ENCODE measurements around the gene POLA1.

Gene POLA1

DNA sequence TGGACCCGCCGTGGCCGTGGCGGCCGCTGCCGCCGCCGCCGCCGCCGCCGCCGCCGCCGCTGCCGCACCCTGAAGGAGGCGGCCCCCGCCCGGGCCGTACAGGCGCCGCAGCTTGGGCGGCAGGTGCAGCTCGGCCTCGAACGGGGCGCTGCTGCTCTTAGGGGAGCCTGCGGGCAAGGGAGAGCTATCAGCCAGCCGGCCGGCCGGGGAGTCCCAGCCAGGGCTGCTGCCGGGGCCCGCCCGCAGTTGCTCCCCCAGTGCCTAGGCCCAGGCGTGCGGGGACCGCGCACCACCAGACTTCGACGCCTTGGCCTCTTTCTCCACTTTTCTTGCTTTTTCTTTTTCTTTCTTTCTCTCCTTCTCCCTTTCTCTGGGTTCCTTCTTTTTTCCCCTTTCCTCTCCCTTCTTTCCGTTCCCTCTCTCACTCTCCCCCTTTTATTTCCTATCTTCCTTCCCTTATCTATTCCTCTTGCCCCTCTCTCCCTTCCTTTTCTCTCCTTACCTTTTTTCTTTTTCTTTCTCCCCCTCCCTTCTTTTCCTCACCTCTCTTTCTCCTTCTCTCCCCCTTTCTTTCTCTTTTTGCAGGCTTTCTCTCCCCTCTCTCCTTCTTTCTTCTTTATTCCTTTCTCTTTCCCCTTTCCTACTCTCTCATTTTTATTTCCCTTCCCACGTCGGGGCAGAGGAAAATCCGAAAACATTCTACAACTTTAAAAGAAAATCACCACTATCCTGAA is 320.1 kb downstream of the POLA1 start (continued):
- TF ChIP-seq, protein P1, sequence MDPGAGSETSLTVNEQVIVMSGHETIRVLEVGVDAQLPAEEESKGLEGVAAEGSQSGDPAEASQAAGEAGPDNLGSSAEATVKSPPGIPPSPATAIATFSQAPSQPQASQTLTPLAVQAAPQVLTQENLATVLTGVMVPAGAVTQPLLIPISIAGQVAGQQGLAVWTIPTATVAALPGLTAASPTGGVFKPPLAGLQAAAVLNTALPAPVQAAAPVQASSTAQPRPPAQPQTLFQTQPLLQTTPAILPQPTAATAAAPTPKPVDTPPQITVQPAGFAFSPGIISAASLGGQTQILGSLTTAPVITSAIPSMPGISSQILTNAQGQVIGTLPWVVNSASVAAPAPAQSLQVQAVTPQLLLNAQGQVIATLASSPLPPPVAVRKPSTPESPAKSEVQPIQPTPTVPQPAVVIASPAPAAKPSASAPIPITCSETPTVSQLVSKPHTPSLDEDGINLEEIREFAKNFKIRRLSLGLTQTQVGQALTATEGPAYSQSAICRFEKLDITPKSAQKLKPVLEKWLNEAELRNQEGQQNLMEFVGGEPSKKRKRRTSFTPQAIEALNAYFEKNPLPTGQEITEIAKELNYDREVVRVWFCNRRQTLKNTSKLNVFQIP (CRISPR knock-in tag; IDR thresholded peaks at IDR 0.05; ENCODE audit: borderline replicate concordance, low read depth) = no peak

DNA sequence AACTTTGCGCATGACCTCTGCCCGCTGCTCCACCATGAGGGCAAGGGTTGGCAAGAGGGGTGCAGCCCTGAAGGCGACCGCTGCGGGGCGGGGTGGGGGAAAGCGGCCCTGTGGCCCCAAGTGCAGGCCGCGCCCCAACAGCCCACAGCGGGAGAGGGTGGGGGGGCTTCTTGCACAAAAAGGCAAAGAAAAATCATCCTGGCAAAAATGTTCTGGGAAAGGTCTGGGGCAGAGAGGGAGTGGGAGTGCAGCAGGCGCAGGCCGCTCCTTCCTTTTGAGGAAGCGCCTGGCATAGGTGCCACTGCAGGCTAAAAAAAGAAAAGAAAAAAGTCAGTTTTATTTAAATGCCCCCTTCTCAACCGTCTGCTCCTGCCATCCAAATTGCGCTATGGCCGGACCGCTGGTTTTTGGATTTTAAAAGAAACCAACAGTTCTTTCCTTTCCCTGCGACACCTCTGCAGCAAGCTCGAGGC is 320.7 kb downstream of the POLA1 start:
- ATAC-seq = no peak
- TF ChIP-seq CSDC2 (CRISPR knock-in tag; IDR thresholded peaks at IDR 0.05) = no peak

DNA sequence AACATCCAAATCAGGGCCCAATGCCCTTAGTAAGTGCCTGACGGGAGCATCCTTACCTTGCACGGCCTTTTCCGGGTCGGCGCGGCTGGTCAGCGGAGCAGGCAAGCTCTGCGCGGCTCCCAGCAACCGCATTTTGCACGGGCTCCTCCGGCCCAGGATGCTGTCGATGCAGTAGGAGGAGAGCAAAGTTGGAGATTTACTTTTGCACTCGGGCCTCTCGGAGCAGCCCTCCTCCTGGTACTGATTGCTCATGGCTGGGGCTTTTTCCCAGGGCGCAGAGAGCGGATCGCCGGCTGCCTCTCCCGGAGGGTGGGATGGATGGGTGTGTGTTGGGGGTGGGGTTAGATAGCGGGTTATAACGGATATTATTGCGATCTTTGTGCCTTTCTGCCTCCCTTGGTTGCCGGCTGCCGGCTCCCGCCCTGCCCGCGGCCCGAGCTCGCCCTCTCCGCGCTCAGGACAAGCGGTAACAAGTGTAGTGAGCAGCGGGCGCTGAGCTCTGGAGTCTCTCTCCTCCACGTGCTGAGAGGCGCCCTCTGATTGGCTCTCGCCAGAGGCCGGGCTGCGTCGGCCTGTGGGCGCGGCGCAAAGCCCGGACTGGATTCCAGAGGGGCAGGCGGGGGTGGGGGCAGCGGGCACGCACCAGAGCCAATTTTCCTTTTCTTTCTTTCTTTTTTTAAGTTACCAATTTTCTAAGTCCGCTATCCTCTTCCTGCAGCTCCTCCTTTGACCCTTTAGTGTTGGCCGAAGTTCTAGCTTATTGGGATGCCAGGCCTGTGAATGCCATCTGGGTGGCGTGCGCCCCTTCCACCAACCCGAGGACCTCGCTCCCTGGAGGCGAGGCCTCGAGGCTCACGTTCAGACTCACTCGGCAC is 322.0 kb downstream of the POLA1 start, which contains the start of gene ARX:
Gene ARX (minus strand): TSS at position 480 of the 875 bp plus-strand sequence. CDS start 228 bp downstream, at position 252.
- peak; percentile 75 for ATAC-seq
- TF ChIP-seq, protein P2, sequence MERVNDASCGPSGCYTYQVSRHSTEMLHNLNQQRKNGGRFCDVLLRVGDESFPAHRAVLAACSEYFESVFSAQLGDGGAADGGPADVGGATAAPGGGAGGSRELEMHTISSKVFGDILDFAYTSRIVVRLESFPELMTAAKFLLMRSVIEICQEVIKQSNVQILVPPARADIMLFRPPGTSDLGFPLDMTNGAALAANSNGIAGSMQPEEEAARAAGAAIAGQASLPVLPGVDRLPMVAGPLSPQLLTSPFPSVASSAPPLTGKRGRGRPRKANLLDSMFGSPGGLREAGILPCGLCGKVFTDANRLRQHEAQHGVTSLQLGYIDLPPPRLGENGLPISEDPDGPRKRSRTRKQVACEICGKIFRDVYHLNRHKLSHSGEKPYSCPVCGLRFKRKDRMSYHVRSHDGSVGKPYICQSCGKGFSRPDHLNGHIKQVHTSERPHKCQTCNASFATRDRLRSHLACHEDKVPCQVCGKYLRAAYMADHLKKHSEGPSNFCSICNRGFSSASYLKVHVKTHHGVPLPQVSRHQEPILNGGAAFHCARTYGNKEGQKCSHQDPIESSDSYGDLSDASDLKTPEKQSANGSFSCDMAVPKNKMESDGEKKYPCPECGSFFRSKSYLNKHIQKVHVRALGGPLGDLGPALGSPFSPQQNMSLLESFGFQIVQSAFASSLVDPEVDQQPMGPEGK (CRISPR knock-in tag; IDR thresholded peaks at IDR 0.05; ENCODE audit: borderline replicate concordance) = no peak
- TF ChIP-seq ZNF70 (CRISPR knock-in tag; IDR thresholded peaks at IDR 0.05) (no peak), TOX (CRISPR knock-in tag; IDR thresholded peaks at IDR 0.05; ENCODE audit: borderline replicate concordance) (no peak), ZNF565 (CRISPR knock-in tag; conservative IDR thresholded peaks at IDR 0.05; ENCODE audit: low read depth) (no peak), PPARA (CRISPR knock-in tag; IDR thresholded peaks at IDR 0.05; ENCODE audit: borderline replicate concordance) (no peak), BACH2 (CRISPR knock-in tag; IDR thresholded peaks at IDR 0.05; ENCODE audit: borderline replicate concordance) (no peak), ISL1 (CRISPR knock-in tag; IDR thresholded peaks at IDR 0.05) (no peak), GLIS3 (CRISPR knock-in tag; IDR thresholded peaks at IDR 0.05) (no peak), ZFP3 (CRISPR knock-in tag; IDR thresholded peaks at IDR 0.05) (no peak), SNAI2 (CRISPR knock-in tag; IDR thresholded peaks at IDR 0.05) (no peak)
- TF ChIP-seq, protein P1 (CRISPR knock-in tag; IDR thresholded peaks at IDR 0.05; ENCODE audit: borderline replicate concordance, low read depth) = no peak

DNA sequence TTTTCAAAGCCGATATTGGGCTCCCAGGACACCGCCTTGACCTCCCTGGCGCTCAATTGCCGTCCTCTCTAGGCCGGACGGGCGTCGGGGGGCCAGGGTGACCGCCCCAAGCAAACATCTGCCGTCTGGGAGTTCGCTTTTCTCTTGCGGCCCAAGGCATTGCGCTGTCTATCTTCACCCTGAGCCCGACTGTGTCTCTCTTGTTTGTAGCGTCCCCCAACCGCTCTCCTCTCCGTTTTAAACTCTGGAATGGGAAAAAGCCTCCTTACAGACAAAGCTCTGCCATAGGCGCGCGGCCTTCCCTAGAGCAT is 322.6 kb downstream of the POLA1 start:
- TF ChIP-seq OSR1 (CRISPR knock-in tag; IDR thresholded peaks at IDR 0.05) = no peak
- TF ChIP-seq ESRRG (CRISPR knock-in tag; IDR thresholded peaks at IDR 0.05) = no peak
- TF ChIP-seq ZFP3 (CRISPR knock-in tag; IDR thresholded peaks at IDR 0.05) = no peak
- TF ChIP-seq ARNTL (CRISPR knock-in tag; IDR thresholded peaks at IDR 0.05; ENCODE audit: borderline replicate concordance, low read depth) = no peak
- TF ChIP-seq ZFP30 (CRISPR knock-in tag; IDR thresholded peaks at IDR 0.05) = no peak
- no peak for TF ChIP-seq TCF4 (CRISPR knock-in tag; IDR thresholded peaks at IDR 0.05; ENCODE audit: borderline replicate concordance)
- TF ChIP-seq, protein P1 (CRISPR knock-in tag; IDR thresholded peaks at IDR 0.05; ENCODE audit: borderline replicate concordance, low read depth) = no peak
- TF ChIP-seq GLIS3 (CRISPR knock-in tag; IDR thresholded peaks at IDR 0.05) = no peak
- TF ChIP-seq, protein P3, sequence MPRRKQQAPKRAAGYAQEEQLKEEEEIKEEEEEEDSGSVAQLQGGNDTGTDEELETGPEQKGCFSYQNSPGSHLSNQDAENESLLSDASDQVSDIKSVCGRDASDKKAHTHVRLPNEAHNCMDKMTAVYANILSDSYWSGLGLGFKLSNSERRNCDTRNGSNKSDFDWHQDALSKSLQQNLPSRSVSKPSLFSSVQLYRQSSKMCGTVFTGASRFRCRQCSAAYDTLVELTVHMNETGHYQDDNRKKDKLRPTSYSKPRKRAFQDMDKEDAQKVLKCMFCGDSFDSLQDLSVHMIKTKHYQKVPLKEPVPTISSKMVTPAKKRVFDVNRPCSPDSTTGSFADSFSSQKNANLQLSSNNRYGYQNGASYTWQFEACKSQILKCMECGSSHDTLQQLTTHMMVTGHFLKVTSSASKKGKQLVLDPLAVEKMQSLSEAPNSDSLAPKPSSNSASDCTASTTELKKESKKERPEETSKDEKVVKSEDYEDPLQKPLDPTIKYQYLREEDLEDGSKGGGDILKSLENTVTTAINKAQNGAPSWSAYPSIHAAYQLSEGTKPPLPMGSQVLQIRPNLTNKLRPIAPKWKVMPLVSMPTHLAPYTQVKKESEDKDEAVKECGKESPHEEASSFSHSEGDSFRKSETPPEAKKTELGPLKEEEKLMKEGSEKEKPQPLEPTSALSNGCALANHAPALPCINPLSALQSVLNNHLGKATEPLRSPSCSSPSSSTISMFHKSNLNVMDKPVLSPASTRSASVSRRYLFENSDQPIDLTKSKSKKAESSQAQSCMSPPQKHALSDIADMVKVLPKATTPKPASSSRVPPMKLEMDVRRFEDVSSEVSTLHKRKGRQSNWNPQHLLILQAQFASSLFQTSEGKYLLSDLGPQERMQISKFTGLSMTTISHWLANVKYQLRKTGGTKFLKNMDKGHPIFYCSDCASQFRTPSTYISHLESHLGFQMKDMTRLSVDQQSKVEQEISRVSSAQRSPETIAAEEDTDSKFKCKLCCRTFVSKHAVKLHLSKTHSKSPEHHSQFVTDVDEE (CRISPR knock-in tag; IDR thresholded peaks at IDR 0.05) = no peak
- no peak for TF ChIP-seq ZNF8 (CRISPR knock-in tag; IDR thresholded peaks at IDR 0.05)
- no peak for ATAC-seq
